Measurements from ENCODE around the gene OGFR. TPM values are rescaled to one million over a fixed set of nuclear protein-coding genes. Genes with fewer than 3 reads are reported as not detected.

The OGFR gene
- total and polyA plus RNA-seq, 2 donors (not counting 1 experiment from before 2014, with no cell fraction given) = 71.7 to 102 TPM

- TF ChIP-seq CTCF (IDR thresholded peaks at IDR 0.05) (peak; percentile 49), EZH2 (IDR thresholded peaks at IDR 0.05; ENCODE audit: borderline replicate concordance, insufficient read depth, low read depth, low read length, poor library complexity, severe bottlenecking) (no peak)
- no peak overlapping the region for H3K9ac ChIP-seq (ENCODE audit: low read length)
- H3K27ac ChIP-seq (ENCODE audit: low read length in 2 of 2) = no peak overlapping the region
- WGBS (ENCODE audit: insufficient coverage) = 77% methylated on average over 16 of the region's 24 CpGs
- H3K27me3 ChIP-seq (replicated peaks in 1 of 4; ENCODE audit: control extremely low read depth in 1 of 4, control insufficient read depth in 3 of 4, insufficient read depth in 4 of 4, low read length in 3 of 4) = peaks cover 0 to 24% (median 14%) of the 10 kb centered on the region in 4 experiments
- H3K27me3 Mint-ChIP-seq = no peaks in the 10 kb centered on the region
- H3K4me1 ChIP-seq (ENCODE audit: control insufficient read depth in 2 of 2, insufficient read depth in 2 of 2, low read length in 2 of 2) = peaks cover 23 to 28% of the 10 kb centered on the region in 2 donors
- CTCF ChIA-PET = interaction anchor here (1.2 to 2.2 kb wide), 6 partner anchors 9 to 186 kb away, joined by 3 to 16 read pairs (median 6); partner anchors contain the start of gene TCFL5
- no peak overlapping the region for H2AFZ ChIP-seq (ENCODE audit: insufficient read depth, low read depth, low read length, poor library complexity, severe bottlenecking)
- no peak overlapping the region for H3K4me3 ChIP-seq (ENCODE audit: control extremely low read depth in 1 of 5, extremely low read depth in 1 of 5, insufficient read depth in 1 of 5, low read depth in 2 of 5, low read length in 4 of 5)
- ATAC-seq (ENCODE audit: low read depth) = peak; percentile 15
- no peaks in the 10 kb centered on the region for H3K79me2 ChIP-seq (ENCODE audit: control insufficient read depth, insufficient read depth, low read length)
- DNase-seq = peak; percentile 59
- intact Hi-C loops (cut with micrococcal nuclease) = no loop called here
- peaks cover 0 to 4% (median 0%) of the 10 kb centered on the region in 3 donors for H3K9me3 ChIP-seq (ENCODE audit: control extremely low read depth in 1 of 3, control insufficient read depth in 2 of 3, insufficient read depth in 1 of 3, low read length in 2 of 3)
- peak overlapping the region; percentile 56 for H3K4me3 Mint-ChIP-seq
- POLR2A ChIA-PET = interaction anchor here (0.6 to 0.7 kb wide), 2 partner anchors 9 to 143 kb away, joined by 3 read pairs; no protein-coding TSS in a partner anchor
- peaks cover 16% of the 10 kb centered on the region for H3K4me1 Mint-ChIP-seq
- no peak overlapping the region for H3K4me2 ChIP-seq (replicated peaks; ENCODE audit: low read depth, low read length, poor library complexity, severe bottlenecking)
- no peaks in the 10 kb centered on the region for H3K9me3 Mint-ChIP-seq (ENCODE audit: insufficient read depth)
- H3K36me3 ChIP-seq (replicated peaks in 1 of 2; ENCODE audit: control extremely low read depth in 1 of 2, control insufficient read depth in 1 of 2, extremely low read depth in 1 of 2, insufficient read depth in 2 of 2, low read length in 1 of 2) = no peaks in the 10 kb centered on the region
- H4K20me1 ChIP-seq (ENCODE audit: control insufficient read depth, insufficient read depth, low read length, poor library complexity, severe bottlenecking) = peaks cover 4% of the 10 kb centered on the region
- H3K27ac Mint-ChIP-seq = peak overlapping the region; percentile 56
Measured at GRCh38 chr20:62822788-62823651, 18.4 kb downstream of the OGFR start.

All from B cell (primary cell).